Cortex of kidney (tissue), 1 donor: ENCODE data around the gene MPHOSPH9.
"Not testable (repeated sequence)": the region's sequence is repeated elsewhere in the genome, so short reads cannot be mapped to it uniquely, and the experiment has no call there.

ENCODE experiments used
- DNase-seq: peaks from one replicate; lab custom pipeline; 2025; lab: John Stamatoyannopoulos, UW

The MPHOSPH9 gene

DNA sequence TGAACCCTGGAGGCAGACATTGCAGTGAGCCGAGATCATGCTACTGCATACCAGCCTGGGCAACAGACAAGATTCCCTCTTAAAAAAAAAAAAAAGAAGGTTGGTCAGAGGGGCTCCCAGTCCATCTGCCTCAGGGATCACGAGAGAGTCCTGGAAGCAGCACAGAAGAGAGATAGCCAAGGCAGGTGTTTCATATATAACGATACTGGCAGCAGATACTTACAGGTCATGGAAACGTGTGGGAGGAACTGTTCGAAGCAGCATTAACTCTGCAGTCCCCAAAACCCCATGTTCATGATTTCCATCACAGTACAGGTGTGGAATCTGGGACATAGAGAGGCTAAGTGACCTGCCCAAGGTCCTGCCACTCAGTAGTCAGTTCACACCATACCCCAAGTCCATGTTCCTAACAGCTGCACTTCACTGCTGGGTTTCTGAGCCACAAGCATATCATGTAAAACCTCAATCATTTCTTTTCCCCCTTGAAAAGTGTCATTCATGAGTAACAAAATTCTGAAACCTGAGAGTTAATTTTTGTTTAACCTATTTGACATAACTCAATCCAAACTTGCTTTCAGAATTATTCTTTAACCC is 22.0 kb upstream of the MPHOSPH9 start:
- no peak for DNase-seq

DNA sequence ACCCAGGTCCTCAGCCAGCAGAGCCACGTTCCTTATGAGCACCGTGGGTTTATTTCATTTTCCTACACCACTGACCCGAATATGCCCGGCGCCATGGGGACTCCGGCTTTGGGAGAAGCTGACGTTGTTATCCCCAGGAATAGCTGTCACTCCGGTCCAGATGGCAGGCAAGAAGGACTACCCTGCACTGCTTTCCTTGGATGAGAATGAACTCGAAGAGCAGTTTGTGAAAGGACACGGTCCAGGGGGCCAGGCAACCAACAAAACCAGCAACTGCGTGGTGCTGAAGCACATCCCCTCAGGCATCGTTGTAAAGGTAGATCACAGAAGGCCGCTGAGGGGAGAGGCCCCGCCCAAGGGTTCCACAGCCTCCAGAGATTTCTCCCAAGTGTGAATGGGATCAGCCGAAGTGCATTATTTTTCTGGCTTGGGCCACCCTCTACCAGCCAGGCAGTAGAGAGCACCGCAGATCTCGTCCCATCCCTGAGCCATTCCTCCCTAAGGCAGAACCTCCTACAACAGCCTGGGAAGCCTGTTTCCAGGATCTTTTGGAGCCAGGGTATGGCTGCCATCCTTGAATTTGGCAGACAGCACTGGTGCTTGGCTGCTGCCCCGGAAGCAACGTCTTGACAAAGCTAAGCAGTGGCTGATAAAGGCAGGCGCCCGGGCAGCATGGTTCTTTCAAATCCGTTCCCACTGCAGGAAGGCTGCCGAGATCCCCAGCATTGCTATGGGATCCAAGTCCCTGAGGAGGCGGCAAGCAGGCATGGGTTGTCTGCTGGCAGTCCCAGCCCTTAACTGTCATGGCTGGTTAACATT is 20.9 kb upstream of the MPHOSPH9 start:
- no peak for DNase-seq

DNA sequence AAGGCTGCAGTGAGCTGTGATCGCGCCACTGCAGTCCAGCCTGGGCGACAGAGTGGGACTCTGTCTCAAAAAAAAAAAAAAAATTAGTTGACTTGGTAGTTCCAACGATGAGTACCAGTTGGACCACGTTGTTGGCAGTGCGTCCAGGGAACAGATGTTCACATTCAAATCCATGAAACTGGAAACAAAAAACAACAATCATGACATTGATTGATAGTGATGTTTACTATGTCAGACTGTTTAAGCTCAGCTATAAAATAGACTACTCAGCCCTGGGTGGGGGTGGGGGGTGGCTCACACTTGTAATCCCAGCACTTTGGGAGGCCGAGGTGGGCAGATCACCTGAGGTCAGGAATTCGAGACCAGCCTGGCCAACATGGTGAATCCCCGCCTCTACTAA is 19.4 kb upstream of the MPHOSPH9 start:
- DNase-seq = not testable (repeated sequence)

DNA sequence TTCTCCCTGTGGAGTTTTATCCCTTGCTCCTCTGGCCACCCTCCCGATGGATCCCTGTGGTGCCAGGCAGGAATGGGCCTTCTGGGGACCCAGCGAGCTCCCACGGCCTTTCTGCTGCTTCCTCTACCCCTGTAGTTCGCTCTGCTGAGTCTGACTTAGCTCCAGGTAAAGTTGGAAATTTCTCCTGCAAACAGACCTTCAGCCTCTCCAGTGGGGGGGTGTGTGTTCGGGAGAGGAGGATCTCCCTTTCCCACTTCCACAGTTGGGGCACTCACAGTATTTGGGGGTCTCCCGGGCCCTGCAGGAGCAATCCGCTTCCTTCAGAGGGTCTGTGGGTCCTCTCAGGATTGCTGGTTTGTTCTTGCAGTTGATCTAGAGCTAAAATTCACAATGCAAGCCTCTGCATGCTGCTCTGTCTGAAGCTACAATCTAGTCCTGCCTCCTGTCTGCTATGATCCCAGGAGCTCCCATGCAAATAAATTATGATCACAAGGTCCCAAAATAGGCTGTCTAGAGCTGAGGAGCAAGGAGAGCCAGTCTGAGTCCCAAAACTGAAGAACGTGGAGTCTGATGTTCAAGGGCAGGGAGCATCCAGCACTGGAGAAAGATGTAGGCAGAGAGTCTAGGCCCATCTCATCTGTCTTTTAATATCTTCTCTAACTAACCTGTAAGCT is 18.6 kb upstream of the MPHOSPH9 start:
- no peak for DNase-seq

DNA sequence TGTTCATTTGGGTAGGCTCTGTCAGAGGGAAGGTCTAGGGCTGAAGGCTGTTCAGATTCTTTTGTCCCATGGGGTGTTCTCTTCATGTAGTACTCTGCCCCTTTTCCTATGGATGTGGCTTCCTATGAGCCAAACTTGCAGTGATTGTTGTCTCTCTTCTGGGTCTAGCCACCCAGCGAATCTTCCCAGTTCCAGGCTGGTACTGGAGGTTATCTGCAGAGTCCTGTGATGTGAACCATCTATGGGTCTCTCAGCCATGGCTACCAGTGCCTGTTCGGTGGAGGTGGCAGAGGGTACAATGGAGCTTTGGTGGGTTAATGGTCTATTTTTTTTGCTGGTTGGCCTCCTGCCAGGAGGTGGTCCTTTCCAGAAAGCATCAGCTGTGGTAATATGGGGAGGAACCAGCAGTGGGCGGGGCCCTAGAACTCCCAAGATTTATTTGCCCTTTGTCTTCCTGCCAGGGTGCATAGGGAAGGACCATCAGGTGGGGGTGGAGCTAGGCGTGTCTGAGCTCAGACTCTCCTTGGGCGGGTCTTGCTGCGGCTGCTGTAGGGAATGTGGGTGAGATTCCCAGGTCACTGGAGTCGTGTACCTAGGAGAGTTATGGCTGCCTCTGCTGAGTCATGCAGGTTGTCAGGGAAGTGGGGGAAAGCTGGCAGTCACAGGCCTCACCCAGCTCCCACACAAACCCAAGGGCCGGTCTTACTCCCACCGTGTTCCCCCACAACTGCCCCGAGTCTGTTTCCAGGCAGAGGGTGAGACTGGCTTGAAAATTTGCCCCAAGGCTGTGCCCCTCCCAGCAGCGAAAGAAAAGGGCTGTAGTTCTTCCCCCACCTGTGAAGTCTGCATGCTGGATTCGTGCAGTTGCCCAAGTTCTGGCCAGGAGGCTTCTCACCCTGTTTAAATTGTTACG is 17.8 kb upstream of the MPHOSPH9 start:
- DNase-seq = no peak

DNA sequence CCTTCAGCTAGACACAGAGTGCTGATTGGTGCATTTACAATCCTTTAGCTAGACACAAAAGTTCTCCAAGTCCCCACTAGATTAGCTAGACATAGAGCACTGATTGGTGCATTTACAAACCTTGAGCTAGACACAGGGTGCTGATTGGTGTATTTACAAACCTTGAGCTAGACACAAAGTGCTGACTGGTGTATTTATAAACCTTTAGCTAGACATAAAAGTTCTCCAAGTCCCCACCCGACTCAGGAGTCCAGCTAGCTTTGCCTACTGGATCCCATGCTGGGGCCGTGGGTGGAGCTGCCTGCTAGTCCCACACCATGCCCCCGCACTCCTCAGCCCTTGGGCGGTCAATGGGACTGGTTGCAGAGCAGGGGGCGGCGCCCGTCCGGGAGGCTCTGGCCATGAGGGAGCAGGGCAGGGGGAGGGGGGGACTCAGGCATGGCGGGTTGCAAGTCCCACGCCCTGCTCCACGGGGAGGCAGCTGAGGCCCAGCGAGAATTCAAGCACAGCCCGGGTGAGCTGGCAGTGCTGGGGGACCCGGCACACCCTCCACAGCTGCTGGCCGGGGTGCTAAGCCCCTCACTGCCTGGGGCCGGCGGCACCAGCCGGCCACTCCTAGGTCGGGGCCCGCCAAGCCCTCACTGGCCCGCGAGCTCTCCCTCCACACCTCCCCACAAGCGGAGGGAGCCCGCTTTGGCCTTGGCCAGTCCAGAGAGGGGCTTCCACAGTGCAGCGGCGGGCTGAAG is 16.2 kb upstream of the MPHOSPH9 start:
- not testable (repeated sequence) for DNase-seq

DNA sequence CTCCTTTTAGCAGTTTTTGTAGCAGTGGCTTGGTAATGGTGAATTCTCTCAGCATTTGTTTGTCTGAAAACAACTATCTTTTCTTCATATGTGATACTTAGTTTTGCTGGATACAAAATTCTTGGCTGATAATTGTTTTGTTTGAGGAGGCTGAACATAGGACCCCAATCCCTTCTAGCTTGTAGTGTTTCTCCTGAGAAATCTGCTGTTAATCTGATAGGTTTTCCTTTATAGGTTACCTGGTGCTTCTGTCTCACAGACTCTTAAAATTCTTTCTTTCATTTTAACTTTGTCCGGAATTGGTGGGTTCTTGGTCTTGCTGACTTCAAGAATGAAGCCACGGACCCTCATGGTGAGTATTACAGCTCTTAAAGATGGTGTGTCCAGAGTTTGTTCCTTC is 15.2 kb upstream of the MPHOSPH9 start:
- not testable (repeated sequence) for DNase-seq

DNA sequence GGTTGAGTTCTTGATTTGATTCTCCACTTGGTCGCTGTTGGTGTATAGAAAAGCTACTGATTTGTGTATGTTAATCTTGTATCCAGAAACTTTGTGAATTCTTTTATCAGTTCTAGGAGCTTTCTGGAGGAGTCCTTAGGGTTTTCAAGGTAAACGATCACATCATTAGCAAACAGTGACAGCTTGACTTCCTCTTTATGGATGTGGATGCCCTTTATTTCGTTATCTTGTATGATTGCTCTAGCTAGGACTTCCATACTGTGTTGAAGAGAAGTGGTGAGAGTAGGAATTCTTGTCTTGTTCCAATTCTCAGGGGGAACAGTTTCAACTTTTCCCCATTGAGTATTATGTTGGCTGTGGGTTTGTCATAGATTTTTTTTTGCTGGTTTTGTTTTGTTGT is 12.7 kb upstream of the MPHOSPH9 start:
- no peak for DNase-seq

DNA sequence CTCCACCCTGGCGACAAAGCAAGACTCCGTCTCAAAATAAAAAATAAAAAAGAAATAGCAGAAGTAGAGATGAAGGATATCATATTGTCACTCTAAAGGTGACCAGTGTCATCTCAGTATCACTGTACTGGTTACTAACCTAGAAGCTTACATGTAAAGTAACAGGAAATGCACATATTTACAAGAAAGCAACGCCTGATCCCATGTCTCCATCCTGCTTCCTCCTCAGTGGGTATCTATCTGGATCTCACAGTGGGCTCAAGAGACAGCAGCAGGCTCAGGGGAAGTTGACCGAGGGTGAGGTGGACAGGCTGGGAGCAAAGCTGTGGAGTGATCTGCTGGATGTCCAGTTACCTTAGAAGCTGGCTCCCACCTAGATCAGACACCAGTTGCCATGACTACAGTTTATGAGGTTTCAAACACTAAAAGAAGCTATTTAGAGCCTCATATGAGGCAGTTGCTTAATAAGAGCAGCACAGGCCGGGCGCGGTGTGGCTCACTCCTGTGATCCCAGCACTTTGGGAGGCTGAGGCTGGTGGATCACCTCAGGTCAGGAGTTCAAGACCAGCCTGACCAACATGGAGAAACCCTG is 10.8 kb upstream of the MPHOSPH9 start:
- no peak for DNase-seq

DNA sequence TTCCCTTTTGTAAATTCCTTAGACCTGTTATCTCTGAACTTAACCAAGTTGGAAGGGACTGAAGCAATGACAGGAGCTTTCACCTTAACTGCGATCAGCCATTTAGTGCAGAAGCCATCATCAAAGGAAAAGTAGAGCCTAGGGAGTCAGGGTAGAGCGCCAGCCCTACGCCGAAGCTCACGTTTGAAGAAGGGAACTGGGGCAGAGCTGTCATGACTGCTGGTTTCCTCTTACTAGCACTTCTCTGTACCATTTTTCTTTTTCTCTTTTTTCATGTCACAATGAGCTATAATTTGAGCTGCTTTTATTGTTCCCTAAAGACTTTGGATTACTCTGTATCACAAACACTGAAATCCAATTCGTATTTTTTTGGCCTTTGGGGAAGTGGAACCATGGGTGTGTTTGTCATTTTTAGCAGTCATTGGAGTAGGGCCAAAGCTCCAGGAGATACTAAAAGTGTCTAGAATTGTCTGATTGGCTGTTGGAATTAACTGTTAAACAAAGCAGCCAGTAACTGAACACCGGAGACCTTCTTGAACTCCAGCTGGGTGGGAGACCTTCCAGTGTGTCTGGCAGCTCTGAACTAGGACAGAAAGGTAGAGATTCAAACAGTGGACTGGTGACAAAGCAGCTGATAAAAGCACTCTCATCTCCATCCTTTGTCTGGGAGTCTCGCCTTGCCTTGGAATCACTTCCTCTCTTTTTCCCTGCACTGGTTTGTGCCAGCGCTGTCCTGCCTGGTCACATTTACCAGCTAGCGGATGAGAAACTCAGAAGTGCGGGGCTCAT is 9.4 kb upstream of the MPHOSPH9 start:
- DNase-seq = no peak

DNA sequence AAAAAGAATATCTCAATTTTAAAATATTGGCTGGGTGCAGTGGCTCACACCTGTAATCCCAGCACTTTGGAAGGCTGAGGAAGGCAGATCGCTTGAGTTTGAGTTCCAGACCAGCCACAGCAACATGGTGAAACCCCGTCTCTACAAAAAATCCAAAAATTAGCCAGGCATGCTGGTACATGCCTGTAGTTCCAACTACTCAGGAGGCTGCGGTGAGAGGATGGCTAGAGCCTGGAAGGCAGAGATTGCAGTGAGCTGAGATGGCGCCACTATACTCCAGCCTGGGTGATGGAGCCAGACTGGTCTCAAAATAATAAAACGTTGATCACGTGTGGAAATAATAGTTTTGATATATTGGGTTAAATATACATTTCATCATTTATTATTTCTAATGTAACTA is 6.0 kb upstream of the MPHOSPH9 start:
- DNase-seq = no peak

DNA sequence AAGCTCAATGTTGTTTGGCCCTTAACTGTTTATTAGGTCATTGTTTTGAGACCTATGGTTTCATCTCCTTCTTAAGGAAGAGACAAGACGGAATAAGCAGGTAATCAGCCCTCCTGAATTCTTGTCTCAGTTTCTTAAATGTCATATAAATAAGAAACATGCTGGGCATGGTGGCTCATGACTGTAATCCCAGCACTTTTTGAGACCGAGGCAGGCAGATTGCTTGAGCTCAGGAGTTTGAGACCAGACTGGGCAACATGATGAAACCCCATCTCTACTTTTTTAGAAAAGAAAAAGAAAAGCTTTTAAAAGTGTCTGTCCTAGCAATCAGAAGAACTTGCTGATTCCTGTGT is 5.4 kb upstream of the MPHOSPH9 start:
- DNase-seq = no peak

DNA sequence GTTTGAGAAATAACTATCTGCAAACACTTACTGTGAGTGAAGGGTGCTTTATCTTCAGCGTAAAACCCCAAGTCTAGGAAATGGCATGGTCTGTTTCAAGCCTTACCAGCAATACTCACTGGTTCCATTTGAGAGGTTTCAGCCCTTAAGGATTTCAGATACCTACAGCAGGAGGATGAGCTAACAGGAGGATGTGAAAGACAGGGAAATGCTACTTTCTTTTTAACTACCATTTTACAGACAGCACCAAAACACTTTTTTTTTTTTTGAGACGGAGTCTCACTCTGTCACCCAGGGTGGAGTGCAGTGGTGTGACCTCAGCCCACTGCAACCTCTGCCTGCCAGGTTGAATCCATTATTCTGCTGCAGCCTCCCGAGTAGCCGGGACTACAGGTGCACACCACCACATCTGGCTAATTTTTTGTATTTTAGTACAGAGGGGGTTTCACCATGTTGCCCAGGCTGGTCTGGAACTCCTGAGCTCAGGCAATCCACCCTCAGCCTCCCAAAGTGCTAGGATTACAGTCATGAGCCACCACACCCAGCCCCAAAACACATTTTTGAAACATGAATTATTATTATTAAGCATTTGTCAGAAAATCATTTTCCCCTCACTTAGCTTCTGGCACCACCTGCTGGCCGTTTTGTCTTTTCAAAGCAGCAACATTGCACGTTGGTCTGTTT is 4.8 kb upstream of the MPHOSPH9 start:
- DNase-seq = no peak

DNA sequence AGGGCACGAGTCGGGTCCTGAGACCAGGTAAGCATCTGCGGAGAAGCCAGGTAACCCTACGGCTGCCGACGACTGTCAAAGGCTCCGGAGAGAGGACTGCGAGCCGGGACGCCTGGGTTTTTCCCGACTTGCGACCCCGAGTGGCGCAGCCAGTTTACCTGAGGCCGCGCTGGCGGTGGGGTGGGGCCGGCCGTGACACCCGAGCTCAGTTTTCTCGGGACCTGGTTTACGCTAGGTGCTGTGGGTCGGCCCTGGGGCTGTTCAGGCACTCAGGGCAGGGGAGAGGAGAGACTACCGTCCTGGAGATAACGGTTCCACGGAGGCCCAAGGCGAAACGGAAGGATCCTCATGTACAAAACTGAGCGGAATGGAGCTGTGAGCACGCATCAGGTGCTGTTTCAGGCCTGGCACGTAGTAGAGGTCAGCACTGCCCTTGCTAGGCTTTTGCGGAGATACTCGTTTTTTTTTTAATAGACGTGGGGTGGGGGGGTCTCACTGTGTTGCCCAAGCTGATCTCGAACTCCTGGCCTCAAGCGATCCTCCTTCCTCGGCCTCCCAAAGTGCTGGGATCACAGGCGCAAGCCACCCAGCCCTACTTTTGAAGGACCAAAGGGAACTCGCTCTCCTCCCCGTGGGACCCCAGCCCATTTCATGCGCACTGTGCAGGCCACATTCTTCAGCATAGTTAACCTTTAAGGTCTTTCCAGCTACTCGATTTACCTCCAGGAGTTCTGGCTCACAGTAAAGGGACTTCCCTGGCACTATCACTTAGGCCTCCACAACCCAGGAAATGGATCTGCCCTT is 766 bp upstream of the MPHOSPH9 start:
- no peak for DNase-seq

DNA sequence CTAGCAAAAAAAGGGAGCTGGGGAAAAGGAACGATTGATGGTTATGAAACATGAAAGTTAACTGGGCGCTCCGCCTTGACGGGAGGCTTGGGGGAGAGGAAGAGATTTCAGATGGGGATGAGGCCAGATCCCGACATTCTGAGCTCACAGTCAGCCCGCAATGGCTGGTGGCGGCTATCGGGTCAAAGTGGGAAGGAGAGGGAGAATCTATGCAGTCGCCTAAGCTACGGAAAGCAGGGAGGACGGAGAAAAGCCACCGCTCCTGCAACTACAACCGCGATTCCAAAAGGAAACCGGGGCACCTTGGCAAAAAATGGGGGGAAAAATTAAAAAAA is 502 bp downstream of the MPHOSPH9 start:
- no peak for DNase-seq

DNA sequence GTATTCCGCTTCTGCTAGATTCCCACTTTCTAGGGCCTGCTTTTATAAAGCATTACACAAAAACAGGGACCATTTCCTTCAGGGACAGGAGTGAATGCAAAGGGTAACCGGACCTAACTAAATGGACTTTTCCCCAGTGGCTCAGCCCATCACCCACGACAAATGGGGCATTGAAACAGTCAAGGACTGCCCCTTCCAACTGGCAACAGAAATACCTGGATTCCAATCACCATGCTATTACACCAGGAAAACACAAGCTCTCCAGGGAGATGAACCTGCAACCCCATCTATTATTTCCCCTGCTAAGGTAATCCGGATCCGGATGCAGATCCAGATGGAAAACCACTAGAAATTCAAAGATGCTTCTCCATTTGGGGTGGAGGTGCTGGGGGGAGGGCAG is 1.0 kb downstream of the MPHOSPH9 start:
- DNase-seq = no peak

DNA sequence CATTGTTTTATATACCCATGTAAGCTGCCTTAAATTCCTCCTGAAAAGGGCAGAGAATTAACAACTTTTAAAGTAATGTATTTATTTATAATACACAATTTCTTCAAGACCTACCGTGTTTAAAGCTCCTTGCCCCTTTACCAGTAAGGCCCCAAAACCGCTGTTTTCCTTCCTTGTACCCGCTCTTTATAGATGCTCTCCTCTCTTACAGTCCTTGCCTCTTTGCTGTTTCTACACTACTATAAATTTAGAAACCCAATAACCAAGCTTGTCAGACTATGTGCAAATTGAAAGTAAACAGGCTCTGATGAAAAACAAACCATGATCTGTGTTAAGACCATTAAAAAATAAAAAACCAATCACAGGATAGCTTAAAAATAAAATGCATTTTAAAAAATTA is 3.9 kb downstream of the MPHOSPH9 start:
- no peak for DNase-seq

DNA sequence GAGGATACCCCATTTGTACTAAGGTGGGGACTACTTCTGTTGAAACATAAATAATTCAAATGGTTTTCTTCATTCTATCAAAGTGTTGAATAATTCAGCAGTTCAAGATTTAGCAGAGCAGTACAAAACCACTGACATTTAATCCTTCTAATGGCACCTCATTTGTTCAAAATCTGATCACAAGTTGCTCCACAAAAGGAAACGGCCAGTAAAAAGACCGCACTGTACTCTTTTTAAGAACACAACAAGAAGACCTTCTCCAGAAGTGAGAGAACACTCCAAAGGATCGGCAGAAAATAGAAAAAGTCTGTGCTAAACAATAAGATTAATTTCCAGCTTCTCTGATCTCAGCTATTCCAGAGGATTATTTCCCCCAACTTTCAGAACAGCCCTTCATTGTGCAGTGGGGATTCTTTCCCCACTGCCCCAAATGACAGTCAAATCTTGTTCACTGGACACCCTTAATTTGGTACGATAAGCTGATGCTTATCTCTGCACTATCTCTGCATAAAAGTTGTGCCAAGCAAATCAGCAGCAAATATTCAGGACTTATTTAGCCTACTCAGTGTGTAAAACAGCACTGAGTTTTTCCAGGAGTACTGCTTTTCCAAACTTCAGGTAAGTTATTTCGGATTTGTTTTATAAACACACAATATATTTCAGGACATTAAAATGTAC is 5.2 kb downstream of the MPHOSPH9 start:
- DNase-seq = no peak
